ENCODE measurements around the gene ZDHHC14.

Gene ZDHHC14

DNA sequence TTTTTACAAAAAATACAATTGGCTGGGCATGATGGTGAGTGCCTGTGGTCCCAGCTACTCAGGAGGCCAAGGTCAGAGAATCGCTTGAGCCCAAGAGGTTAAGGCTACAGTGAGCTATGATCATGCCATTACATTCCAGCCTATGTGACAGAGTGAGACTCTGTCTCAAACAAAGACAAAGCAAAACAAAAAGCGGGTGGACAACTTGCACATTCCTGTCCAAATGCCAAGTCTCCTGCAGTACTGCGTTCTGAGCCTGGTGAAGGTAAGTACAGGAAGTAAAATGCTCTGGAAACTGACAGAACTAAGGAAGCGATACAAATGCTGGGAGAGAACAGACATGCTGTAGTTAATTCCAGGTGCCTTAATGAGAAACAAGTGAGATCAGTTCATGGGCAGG, 37.3 kb upstream of the ZDHHC14 start:
- TF ChIP-seq, protein P1, sequence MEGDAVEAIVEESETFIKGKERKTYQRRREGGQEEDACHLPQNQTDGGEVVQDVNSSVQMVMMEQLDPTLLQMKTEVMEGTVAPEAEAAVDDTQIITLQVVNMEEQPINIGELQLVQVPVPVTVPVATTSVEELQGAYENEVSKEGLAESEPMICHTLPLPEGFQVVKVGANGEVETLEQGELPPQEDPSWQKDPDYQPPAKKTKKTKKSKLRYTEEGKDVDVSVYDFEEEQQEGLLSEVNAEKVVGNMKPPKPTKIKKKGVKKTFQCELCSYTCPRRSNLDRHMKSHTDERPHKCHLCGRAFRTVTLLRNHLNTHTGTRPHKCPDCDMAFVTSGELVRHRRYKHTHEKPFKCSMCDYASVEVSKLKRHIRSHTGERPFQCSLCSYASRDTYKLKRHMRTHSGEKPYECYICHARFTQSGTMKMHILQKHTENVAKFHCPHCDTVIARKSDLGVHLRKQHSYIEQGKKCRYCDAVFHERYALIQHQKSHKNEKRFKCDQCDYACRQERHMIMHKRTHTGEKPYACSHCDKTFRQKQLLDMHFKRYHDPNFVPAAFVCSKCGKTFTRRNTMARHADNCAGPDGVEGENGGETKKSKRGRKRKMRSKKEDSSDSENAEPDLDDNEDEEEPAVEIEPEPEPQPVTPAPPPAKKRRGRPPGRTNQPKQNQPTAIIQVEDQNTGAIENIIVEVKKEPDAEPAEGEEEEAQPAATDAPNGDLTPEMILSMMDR (IDR thresholded peaks at IDR 0.05; ENCODE audit: extremely low read depth, missing control alignments), result no peak
- DNase-seq (ENCODE audit: low spot score), result no peak

DNA sequence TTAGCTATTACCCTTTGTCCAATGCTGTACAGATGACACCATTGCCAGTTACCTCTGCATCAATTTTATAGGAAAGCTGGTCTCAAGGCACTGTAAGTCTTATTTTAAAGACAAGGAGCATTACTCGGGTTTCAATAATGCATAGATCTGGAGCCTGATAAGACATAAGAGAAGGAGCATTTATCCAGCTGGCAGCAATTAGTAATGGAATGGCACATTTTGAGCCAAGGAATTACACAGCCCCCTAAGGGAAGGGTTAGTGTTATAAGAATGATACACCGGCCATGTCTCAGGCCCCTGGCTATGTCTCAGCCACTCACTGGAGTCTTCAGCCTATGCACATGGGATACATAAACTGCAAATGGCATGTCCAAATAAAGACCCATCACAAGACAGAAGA, 34.6 kb upstream of the ZDHHC14 start:
- no peak for DNase-seq (ENCODE audit: low spot score)
- TF ChIP-seq, protein P1 (IDR thresholded peaks at IDR 0.05; ENCODE audit: extremely low read depth, missing control alignments), result no peak

DNA sequence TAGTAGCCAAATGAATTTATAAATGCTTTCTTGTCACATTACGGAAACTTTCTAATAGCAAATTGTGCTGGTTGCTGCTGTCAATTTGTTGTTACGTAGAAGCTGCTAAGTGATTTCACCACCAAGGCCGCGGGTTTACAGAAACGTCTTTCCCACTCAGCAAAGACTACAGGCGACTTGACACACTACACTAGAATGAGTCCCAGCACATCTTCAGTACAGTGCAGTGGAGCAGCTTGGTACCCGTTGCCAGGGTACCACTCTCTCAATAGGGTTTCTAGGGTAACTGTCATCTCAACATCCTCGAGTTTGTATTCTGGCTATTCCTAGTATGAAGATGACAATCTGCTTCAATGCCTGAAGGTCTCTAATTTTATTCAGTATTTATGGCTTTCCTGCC, 22.7 kb upstream of the ZDHHC14 start:
- DNase-seq (ENCODE audit: low spot score), result no peak
- TF ChIP-seq, protein P1 (IDR thresholded peaks at IDR 0.05; ENCODE audit: extremely low read depth, missing control alignments), result no peak

DNA sequence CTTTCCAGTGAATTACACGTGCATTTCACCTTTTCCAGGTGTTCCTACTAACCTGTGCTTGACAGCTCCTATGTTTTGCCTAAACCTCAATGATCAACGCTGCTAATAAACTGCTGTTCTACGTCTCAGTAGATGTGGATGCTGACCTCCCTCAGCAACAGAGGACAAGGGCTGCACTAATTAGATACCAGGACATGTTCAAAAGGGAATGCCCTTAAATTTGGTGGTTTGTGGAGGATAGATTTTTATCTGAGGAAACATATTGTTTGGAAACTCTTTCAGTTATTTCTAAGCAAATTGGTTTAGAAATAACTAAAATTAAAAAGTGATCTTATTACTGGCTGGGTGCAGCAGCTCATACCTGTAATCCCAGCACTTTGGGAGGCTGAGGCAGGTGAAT, 19.1 kb upstream of the ZDHHC14 start:
- no peak for DNase-seq (ENCODE audit: low spot score)
- TF ChIP-seq, protein P1 (IDR thresholded peaks at IDR 0.05; ENCODE audit: extremely low read depth, missing control alignments), result no peak

DNA sequence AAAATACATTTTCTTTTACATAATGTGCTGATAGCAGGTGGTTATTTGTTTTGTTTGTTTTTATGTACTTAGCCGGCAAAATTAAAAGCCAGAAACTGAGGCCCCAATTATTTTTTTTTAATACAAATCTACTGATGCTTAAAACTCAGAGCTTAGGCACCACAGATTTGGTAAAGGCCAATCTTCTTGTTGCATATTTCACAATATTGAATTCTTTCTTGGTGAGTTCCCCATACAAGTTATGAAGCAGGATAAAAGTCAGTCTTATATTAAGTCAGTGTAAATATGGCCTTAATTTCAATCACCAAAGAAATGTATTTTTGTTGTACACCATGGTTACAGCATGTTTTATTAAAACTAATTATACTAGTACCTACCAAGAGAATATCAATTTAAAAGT, 16.3 kb upstream of the ZDHHC14 start:
- TF ChIP-seq, protein P1 (IDR thresholded peaks at IDR 0.05; ENCODE audit: extremely low read depth, missing control alignments), result no peak
- DNase-seq (ENCODE audit: low spot score), result no peak

DNA sequence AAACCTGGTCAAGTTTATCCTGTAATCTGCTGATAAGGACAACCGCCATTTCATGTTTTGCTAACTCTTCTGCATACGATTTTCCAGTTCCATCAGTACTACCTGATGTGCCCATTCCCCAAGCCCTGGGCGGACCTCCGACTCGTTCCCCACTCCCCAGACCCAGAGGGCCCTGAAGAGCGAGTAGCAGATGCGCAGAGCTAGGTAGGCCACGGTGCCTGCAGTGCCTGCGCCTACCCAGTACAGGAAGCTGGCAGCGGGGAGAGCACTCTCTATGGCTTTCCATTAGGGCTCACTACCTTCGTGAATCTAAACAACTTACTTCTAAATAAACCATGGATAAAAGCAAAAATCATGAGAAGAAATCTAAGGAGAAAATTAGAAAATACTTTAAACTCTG, 14.3 kb upstream of the ZDHHC14 start:
- TF ChIP-seq, protein P1 (IDR thresholded peaks at IDR 0.05; ENCODE audit: extremely low read depth, missing control alignments), result no peak
- DNase-seq (ENCODE audit: low spot score), result no peak

DNA sequence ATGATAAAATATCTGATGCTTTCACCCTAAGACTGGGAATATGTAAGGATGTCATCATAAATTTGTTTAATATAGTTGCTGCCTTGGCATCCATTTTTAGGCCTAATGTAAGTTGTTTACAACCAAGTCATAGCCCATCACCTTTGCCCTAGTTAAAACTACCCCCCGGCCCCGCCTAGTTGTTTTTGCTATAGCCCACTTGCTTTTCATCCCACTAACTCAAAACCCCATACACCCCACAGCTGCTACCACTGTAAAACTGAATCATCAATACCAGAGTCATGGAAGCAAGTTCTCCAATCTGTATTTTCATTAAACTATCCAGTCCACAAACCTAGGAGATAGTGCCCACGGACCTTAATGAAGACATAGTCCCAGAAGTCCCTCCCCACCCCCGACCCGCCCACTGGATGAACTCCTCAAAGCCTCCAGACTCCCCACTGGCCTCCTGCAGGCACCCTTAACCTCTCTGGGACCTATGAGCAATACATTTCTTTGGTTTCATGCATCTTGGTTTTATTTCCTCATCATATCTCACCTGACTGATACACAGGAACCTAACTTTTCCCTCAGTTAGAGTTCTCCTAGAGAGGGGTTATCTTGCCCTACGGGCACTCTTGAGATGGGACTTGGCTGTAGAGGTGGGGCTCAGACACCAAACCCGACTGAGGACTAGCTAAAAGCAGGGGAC, 12.5 kb upstream of the ZDHHC14 start:
- TF ChIP-seq, protein P1 (IDR thresholded peaks at IDR 0.05; ENCODE audit: extremely low read depth, missing control alignments), result no peak

More for the DNA sequence above, 12.5 kb upstream of the ZDHHC14 start:
- no peak for DNase-seq (ENCODE audit: low spot score)
